Ammon's horn (tissue), 1 donor: Measurements from ENCODE around the gene STARD9.
"Not testable (repeated sequence)": the region's sequence is repeated elsewhere in the genome, so short reads cannot be mapped to it uniquely, and the experiment has no call there.

Experiments used
- DNase-seq: peaks from one replicate; pipeline ENCODE4 v3.0.0-alpha.2; 2016; ENCODE audit warnings: low spot score

The STARD9 gene

DNA sequence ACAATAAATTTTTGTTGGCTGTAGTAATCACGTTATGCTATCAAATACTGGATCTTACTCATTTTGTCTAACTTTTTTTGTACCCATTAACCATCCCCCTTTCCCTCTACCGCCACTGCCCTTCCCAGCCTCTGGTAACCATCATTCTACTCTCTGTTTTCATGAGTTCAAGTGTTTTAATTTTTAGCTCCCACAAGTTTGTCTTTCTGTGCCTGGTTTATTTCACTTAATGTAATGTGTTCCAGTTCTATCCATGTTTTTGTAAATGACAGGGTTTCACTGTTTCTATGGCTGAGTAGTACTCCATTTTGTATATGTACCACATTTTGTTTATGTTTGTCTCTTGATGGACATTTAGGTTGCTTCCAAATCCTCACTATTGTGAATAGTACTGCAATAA lies 52.1 kb downstream of the STARD9 start:
- DNase-seq: no peak

DNA sequence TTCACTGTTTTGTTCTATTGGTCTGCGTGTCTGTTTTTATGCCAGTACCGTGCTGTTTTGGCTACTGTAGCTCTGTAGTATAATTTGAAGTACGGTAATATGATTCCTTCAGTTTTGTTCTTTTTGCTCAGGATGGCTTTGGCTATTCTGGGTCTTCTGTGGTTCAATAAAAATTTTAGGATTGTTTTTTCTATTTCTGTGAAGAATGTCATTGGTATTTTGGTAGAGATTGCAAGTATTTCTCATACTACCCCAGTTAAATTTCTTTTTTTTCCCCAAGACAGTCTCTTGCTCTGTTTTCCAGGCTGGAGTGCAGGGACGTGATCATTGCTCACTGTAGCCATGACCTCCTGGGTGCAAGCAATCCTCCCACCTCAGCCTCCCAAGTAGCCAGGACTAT lies 53.4 kb downstream of the STARD9 start:
- DNase-seq: no peak

DNA sequence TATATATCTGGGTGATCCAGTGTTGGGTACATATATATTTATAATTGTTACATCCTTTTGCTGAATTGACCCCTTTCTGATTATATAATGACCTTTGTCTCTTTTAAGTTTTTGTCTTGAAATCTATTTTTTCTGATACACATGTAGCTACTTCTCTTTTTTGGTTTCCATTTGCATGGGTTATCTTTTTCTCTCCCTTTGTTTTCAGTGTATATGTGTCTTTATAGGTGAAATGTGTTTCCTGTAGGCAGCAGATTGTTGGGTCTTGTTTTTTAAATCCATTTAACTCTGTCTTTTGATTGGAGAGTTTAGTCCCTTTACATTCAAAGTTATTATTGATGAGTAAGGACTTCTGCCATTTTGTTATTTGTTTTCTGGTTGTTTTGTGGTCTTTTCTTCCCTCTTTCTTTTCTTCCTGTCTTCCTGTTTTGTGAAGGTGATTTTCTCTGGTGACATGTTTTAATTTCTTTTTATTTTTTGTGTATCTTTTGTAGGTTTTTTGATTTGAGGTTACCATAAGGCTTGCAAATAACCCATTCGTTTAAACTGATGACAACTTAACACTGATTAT lies 56.8 kb downstream of the STARD9 start:
- no peak for DNase-seq

DNA sequence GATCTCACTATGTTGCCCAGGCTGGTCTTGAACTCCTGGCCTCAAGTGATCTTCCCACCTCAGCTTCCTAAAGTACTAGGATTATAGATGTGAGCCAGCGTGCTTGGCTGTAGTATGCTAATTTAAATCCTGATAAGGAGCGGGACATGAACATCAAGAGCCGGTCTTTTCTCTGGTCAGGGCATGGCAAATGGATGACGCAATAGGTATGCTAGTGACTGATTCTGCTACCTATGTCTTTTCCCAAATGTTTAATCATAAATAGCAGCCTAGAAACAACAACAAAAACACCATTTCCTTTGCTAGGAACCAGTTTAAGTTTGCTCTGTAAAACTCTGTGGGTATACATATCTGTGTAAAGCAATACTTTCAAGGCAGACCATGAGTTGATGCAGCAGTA lies 64.7 kb downstream of the STARD9 start:
- no peak for DNase-seq

DNA sequence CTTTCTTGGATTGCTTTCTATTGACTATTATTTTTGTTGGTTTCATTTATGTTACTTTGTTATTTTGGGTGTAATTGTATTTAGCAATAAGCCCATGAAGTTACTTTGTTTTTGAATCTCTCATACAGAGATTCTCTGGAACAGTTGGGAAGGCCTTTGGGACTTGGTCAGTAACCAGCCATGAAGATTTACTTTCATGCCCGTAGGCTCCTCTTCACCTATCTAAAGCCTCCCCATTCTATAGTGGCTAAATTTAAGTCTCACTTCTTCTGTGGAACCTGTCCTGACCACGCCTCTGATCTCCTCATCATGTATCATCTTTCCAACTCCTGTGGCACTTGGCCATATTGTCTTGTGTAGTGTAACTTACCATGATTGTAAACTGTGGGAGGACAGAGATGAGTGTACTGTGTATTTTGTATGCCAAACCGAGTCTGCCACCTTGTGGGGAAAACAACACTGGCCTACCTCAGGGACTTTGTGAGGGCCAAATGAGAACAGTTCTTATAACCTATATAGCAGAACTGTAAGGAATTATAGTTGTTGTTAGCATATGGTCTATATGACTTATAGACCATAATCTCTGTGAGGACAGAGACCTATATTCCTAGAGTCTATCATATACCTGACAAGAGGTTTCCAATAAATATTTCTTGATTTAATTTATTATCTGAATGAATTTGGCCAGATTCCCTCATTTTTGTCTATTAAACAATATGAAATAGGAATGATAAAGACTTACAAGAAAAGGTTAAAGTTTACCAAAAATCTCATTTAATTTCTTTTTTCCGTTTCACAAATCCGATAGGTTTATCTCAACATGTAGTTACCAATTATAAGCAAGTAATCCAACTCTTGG lies 75.0 kb downstream of the STARD9 start:
- DNase-seq: peak; percentile 86

DNA sequence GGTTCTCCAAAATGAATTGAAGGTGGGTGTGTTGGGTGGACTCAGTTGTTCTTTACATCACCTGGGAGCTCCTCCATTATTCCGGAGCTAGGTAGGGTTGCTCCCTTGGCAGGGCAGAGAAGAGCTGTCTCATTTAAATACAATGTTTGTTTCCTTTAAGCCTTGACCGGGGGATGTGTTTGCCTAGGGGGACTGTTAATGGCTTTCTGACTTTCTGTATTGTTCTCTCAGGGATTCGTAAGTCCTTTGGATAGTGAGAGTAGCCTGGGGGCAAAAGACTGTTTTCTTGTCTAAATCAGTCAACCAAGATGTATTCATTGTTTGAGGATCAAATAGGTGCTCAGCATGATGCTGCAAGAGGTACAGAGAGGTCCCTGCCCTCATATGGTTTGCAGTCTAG lies 90.4 kb downstream of the STARD9 start:
- DNase-seq: no peak

DNA sequence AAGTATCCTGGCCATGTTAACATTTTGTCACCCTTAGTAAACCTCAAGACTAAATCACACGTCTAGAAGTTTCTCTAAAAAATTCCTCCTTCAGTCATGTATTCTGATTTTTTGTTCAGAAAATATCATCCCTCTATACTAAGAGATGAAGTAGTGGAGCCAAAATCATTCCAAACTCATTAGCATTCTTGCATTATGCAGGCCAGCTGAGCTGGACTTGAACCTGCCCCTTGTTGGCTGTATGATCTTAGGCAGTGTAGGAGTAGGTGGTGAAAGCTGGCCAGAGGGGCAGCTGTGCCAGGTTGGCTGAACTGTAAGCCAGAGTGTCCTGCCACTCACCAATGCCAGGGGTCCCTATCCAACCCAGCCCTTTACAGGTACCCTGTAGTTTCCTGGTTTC lies 92.4 kb downstream of the STARD9 start:
- DNase-seq: no peak

DNA sequence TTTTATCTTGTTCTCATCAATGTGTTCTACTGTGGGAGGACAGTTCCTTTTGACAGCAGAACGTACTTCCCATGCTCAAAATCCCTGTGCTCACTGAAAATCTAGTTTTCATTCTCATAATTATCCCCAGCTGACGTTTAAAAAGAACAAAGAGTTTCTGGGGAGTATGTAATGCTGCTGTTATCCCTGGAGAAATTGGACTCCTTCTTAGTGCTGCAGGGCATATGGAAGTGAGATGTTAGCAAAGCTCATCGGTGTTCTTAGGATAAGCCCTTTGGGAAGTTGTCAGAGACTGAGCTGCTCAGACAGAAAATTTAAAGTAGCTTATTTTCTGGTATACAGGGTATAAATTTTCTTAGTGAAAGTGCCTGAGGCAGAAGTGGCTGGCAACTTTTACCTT lies 95.0 kb downstream of the STARD9 start:
- DNase-seq: no peak

DNA sequence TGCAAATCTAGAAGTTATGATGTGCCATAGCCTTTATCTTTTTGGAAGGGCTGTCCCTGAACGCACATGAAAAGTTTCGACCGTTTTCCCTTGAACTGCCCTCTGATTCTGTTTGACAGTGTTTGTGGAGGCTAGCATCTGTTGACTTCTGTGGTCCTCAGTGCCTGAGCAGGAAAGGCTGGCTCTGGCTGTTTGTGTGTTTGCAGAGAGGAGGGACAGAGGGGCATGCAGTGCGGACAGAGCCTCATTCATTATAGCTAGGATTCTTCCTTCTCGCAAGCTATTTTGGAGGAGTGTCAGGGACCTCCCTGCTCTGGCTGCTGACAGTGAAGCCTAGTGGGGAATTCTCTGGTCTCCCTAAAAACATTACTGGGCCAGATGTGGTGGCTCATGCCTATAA lies 97.0 kb downstream of the STARD9 start:
- DNase-seq: peak; percentile 50

DNA sequence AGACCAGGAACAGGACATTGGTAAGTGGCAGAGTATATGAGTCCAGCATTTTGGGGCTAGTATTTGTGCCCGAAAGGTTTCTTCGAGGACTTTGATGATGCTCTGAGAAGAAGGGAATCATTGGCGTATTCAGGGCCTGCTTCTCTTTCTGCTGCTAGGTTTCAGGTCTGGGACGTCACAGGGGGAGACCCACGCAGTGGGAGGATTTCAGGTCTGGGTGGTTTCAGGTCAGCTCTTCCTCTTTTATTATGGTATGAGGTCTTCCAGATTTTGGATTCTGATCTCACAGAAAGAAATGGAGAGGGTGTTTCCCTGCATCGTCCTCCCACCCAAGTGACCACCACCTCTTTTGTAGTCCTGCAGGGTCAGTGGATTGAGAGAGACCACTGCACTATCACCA lies 99.1 kb downstream of the STARD9 start:
- no peak for DNase-seq

DNA sequence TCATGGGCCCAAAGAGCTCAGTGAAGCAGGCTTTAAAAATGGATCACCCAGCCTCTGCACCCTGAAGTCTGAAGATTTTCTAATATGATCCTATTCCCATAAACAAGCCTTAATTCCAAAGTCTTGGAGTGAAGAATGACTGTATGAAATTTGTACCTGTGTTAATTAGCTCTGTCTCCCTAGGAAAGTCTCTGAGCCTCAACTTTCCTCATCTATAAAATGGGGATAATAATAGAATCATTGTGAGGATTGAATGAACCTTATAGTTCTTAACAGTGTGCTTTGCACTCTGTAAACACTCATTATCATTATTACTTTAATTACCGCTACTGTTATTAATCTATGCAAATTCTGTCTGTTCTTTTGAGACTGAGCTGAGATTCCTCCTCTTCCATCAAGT lies 99.6 kb downstream of the STARD9 start:
- no peak for DNase-seq

DNA sequence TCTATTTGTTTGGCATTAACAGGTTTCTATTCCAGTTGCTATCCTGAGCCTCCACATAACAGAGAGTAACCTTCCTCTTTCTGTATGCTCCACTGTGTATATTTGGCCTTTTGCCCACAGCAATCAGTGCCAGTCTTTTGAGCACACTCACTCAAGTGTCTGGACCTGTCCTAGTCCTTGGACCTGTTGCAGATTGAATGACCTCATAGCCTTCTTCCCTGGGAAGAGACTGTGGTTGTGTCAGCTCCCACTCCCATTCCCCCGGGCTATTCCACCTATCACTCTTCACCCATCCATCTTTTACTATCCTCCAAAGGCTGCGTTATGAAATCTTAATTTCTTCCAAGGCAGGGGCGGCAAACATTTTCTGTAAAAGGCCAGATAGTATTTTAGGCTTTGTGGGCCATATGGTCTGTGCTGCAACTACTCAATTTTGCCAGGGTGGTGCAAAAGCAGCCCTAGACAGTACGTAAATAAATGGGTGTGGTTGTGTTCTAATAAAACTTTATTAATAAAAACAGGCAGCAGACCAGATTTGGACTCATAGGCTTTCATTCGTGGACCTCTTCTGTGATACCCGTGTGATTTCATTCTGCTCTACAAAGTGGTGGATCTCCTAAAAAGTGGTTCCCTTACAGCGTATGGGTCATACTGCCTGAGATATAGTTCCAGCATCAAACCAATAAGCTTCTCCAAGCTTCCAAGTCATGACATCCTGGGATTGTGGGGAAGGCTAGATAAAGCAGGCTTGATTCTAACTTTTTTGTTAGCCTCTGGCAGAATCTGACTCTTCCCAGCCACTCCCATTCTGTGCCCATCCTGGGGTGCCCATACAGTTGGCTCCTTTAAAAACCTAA lies 104.1 kb downstream of the STARD9 start:
- no peak for DNase-seq

DNA sequence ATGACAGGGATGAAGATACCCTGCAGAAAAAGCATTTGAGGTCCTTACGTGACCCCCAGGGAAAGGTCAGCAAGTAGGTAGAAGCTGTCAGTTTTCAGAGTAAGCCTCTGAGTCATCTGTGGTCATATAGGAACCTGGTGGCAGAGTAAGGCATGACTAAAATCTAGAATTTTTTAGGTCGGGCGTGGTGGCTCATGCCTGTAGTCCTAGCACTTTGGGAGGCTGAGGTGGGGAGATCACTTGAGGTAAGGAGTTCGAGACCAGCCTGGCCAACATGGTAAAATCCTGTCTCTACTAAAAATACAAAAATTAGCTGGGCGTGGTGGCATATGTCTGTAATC lies 104.7 kb downstream of the STARD9 start:
- not testable (repeated sequence) for DNase-seq

DNA sequence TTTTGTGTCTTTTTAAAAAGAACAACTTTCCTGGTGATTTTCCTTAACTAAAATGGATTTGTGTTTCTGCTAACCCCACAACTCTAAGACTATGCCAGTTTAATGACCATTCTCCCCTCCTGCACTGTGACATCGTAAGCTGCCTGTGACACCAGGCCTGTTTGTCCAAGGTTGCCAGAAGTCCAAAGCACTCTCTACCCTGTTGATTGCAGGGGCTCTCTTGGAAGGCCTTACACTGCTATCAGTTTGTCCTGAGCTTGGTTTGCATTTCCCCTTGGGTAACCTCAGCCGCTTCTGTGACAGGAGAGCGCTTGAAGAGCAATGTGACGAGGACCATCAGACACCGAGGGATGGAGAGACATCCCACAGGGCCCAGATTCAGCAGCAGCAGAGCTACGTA lies 105.7 kb downstream of the STARD9 start:
- DNase-seq: no peak

DNA sequence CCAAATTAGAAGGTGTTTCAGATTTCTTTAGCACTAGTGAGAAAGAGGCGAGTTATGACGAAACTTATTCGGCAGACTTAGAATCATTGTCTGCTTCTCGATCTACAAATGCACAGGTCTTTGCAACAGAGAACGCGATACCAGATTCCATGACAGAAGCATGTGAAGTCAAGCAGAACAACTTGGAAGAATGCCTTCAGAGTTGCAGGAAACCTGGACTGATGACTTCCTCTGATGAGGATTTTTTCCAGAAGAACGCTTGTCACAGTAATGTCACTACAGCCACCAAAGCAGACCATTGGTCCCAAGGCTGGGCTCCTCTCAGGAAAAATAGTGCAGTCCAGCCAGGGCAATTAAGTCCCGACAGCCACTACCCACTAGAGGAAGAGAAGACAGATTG lies 110.9 kb downstream of the STARD9 start:
- DNase-seq: no peak

DNA sequence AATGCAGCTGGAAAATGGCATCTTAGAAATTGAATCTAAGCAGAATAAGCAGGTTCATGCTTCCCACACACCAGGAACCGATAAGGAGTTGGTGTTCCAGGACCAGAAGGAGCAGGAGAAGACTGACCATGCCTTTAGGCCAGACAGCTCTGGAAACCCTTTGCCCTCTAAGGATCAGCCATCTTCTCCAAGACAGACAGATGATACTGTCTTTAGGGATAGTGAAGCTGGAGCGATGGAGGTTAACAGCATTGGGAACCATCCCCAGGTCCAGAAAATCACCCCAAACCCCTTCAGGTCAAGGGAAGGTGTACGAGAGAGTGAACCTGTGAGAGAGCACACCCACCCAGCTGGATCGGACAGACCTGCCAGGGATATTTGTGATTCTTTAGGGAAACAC lies 112.3 kb downstream of the STARD9 start:
- no peak for DNase-seq

DNA sequence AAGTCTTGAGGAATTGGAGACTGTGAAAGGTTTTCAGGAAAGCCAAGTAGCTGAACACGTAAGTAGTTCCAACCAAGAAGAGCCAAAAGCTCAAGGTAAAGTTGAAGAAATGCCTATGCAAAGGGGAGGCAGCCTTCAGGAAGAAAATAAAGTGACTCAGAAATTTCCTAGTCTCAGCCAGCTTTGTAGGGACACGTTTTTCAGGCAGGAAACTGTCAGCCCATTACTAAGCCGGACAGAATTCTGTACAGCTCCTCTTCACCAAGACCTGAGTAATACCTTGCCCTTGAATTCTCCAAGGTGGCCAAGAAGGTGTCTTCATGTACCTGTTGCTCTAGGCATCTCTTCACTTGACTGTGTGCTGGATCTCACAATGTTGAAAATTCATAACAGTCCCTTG lies 112.9 kb downstream of the STARD9 start:
- no peak for DNase-seq

DNA sequence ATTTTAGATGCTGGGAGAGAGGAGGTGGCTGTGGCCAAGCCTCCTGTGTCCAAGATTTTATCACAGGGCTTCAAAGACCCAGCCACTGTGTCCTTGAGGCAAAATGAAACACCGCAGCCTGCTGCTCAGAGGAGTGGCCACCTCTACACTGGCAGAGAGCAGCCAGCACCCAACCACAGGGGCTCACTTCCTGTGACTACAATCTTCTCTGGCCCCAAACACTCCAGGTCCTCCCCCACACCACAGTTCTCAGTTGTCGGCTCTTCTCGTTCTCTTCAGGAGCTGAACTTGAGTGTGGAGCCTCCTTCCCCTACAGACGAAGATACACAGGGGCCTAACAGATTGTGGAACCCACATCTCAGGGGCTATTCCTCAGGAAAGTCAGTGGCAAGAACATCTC lies 115.9 kb downstream of the STARD9 start:
- DNase-seq: no peak

DNA sequence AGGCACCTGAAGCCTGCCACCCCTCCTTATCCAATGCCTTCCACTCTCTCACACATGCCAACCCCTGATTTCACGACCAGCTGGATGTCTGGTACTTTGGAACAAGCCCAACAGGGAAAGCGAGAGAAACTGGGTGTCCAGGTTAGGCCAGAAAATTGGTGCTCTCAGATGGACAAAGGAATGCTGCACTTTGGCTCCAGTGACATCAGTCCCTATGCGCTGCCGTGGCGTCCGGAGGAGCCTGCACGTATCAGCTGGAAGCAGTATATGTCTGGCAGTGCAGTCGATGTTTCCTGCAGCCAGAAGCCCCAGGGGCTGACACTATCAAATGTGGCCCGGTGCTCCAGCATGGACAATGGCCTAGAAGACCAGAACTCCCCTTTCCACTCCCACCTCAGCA lies 116.4 kb downstream of the STARD9 start:
- no peak for DNase-seq

DNA sequence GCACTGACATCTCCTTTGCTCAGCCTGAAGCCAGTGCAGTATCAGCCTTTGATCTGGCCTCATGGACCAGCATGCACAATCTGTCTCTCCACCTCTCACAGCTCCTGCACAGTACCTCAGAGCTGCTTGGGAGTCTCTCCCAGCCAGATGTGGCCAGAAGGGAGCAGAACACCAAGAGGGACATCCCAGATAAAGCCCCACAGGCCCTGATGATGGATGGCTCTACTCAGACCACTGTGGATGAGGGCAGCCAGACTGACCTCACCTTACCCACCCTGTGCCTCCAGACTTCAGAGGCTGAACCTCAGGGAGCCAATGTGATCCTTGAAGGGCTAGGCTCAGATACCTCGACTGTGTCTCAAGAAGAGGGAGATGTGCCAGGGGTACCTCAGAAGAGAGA lies 117.1 kb downstream of the STARD9 start:
- DNase-seq: no peak

DNA sequence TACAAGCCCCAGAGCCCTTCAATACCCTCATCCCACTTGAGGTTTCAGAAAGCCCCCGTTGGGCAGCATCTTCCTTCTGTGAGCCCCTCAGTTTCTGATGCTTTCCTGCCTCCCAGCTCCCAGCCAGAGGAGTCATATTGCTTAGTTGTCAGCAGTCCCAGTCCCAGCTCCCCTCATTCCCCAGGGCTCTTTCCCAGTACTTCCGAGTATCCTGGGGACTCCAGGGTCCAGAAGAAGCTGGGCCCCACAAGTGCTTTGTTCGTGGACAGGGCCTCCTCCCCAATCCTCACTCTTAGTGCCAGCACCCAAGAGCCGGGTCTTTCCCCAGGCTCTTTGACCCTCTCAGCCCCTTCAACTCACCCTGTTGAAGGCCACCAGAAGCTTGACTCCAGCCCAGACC lies 117.6 kb downstream of the STARD9 start:
- DNase-seq: no peak

DNA sequence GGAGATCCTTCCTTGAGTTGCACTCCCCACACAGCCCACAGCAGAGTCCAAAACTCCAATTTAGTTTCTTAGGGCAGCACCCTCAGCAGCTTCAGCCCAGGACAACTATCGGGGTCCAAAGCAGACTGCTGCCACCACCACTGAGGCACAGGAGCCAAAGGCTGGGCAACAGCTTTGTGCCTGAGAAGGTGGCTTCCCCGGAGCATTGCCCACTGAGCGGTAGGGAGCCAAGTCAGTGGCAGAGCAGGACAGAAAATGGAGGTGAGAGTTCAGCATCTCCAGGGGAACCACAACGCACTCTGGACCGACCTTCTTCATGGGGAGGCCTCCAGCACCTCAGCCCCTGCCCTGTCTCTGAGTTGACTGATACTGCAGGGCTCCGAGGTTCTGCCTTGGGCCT lies 118.1 kb downstream of the STARD9 start:
- no peak for DNase-seq

DNA sequence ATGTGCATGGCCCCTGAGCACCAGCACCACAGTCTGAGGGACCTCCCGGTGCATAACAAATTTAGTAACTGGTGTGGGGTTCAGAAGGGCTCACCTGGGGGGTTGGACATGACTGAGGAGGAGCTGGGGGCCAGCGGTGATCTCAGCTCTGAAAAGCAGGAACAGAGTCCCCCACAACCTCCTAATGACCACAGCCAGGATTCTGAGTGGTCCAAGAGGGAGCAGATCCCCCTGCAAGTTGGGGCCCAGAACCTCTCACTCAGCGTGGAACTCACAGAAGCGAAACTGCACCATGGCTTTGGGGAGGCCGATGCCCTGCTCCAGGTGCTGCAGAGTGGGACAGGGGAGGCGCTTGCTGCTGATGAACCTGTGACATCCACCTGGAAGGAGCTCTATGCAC lies 118.5 kb downstream of the STARD9 start:
- no peak for DNase-seq
